Stomach (tissue), 9 donors: ENCODE measurements around the gene EDEM3. TPM values are rescaled to one million over a fixed set of nuclear protein-coding genes. Genes with fewer than 3 reads are reported as not detected.

Experiments used
- DNase-seq, 2 donors: peaks; one replicate each; pipeline versions ENCODE4 v3.0.0 to v3.0.0-alpha.2; 2013 to 2019
- H3K27ac ChIP-seq, 5 donors: fragments of 200-600 bp in 4 of 5; sonication (generic) in 4 of 5; one replicate each; pipeline ENCODE4 v1.5.1; 2013 to 2019; ENCODE audit warnings: mild to moderate bottlenecking in 1 of 5, moderate library complexity in 1 of 5
- H3K27me3 ChIP-seq, 3 donors: fragments of 200-600 bp; sonication (generic); one replicate each; pipeline ENCODE4 v1.5.1; 2017 to 2019; ENCODE audit warnings: mixed run types in 1 of 3
- H3K36me3 ChIP-seq, 4 donors: fragments of 200-600 bp; sonication (generic); 1 replicate in 3 of 4; 2 replicates in 1 of 4; pipeline ENCODE4 v1.5.1; 2016 to 2019
- H3K4me1 ChIP-seq, 4 donors: fragments of 200-600 bp; sonication (generic); one replicate each; pipeline ENCODE4 v1.5.1; 2016 to 2019
- H3K4me3 ChIP-seq, 4 donors: fragments of 200-600 bp; sonication (generic) in 3 of 4; one replicate each; pipeline ENCODE4 v1.5.1; 2016 to 2019; ENCODE audit warnings: mild to moderate bottlenecking in 1 of 4
- H3K9me3 ChIP-seq, 4 donors: fragments of 200-600 bp; sonication (generic); one replicate each; pipeline ENCODE4 v1.5.1; 2016 to 2019
- CTCF ChIP-seq, 7 experiments: fragments of 450-650 bp in 4 of 7; fragments of 200-600 bp in 3 of 7; sonication (generic) in 3 of 7; IDR thresholded peaks; one replicate each; pipeline ENCODE4 v1.5.1; 2016 to 2019; ENCODE audit warnings: antibody characterized with exemption in 7 of 7, control low read depth in 2 of 7, mild to moderate bottlenecking in 1 of 7
- EP300 ChIP-seq: sonication (generic); formaldehyde crosslinking; IDR thresholded peaks from one replicate; pipeline ENCODE4 v1.6.1; 2017; ENCODE audit warnings: antibody characterized with exemption
- POLR2A ChIP-seq, 4 donors: fragments of 450-650 bp; IDR thresholded peaks; one replicate each; pipeline ENCODE4 v1.6.1; 2016; ENCODE audit warnings: antibody characterized with exemption in 4 of 4, control low read depth in 2 of 4, mild to moderate bottlenecking in 1 of 4, moderate library complexity in 1 of 4
- POLR2AphosphoS5 ChIP-seq, 3 donors: sonication (generic); formaldehyde crosslinking; IDR thresholded peaks; one replicate each; pipeline ENCODE4 v1.6.1; 2016; ENCODE audit warnings: antibody characterized with exemption in 3 of 3
- WGBS, 5 donors: extraction: QIAGEN DNeasy Blood & Tissue Kit in 3 of 5; methylation state at CpG; one replicate each; pipeline versions ENCODE4 v1.1.5 to v1.1.7; 2013 to 2018; 5-methylcytosine and 5-hydroxymethylcytosine counted together
- intact Hi-C: fragments of 100-400 bp; cut with DNase I; formaldehyde crosslinking; loops from one replicate; pipeline ENCODE4 v1.15.1; 2023; ENCODE audit warnings: low total_unique reads
- polyA plus RNA-seq, 3 donors: library from polyadenylated mRNA; stranded (reverse); fragments of 200-250 nt; gene quantifications; one replicate each; pipeline ENCODE4 v1.2.3, GENCODE V29; 2013
- total RNA-seq, 5 donors: library from RNA; depleted of rRNA; stranded (reverse); fragments of >200 nt; gene quantifications; one replicate each; pipeline versions ENCODE4 v1.1.0 to v1.2.3, GENCODE V29; 2014 to 2016
- donor health status: healthy with polysubstance abuse.
- donor health status: Bipolar disorder and iron deficiency.
- donor health status: healthy.

The EDEM3 gene
- total and polyA plus RNA-seq, 8 donors, result 8.1 to 144 (median 24.9) TPM

- H3K27ac ChIP-seq, result peak overlapping the region in 1 of 5 donors; percentile 17
- H3K9me3 ChIP-seq, result no peaks in the 10 kb centered on the region
- intact Hi-C loops, result no loop called here
- H3K27me3 ChIP-seq, result peaks cover 0 to 8% (median 0%) of the 10 kb centered on the region in 3 donors
- H3K4me3 ChIP-seq, result no peak overlapping the region
- no peak for TF ChIP-seq CTCF (IDR thresholded peaks at IDR 0.05)
- peaks cover 0 to 12% (median 11%) of the 10 kb centered on the region in 4 donors for H3K4me1 ChIP-seq
- no peaks in the 10 kb centered on the region for H3K36me3 ChIP-seq
- 86 to 100% (median 93%) methylated on average over 2 of the region's 2 CpGs for WGBS, 5 donors
- no peak for DNase-seq
These were observed 94.0 kb downstream of the EDEM3 start for GRCh38 chr1:184660462-184661191.

GRCh38 chr1:184658055-184658454 lies 96.6 kb downstream of the EDEM3 start:
- TF ChIP-seq POLR2AphosphoS5 (IDR thresholded peaks at IDR 0.05), result no peak
- no peak for TF ChIP-seq POLR2A (IDR thresholded peaks at IDR 0.05)
- no peak for TF ChIP-seq EP300
- no peak for TF ChIP-seq CTCF (IDR thresholded peaks at IDR 0.05)
- DNase-seq, result no peak
- H3K27ac ChIP-seq, result no peak overlapping the region
- intact Hi-C loops, result no loop called here
- no peaks in the 10 kb centered on the region for H3K4me1 ChIP-seq
- no peak overlapping the region for H3K4me3 ChIP-seq
- 92 to 96% (median 94%) methylated on average over 2 of the region's 2 CpGs for WGBS, 5 donors
- no peaks in the 10 kb centered on the region for H3K27me3 ChIP-seq
- no peaks in the 10 kb centered on the region for H3K36me3 ChIP-seq
- no peaks in the 10 kb centered on the region for H3K9me3 ChIP-seq

- WGBS, 5 donors, result 87 to 94% (median 91%) methylated on average over 2 of the region's 2 CpGs
- H3K4me1 ChIP-seq, result no peaks in the 10 kb centered on the region
- no peak for DNase-seq
- H3K4me3 ChIP-seq, result no peak overlapping the region
- peaks cover 0 to 8% (median 0%) of the 10 kb centered on the region in 4 donors for H3K9me3 ChIP-seq
- H3K27ac ChIP-seq, result peak overlapping the region in 1 of 5 donors; percentile 1
- H3K36me3 ChIP-seq, result no peaks in the 10 kb centered on the region
- no peaks in the 10 kb centered on the region for H3K27me3 ChIP-seq
- intact Hi-C loops, result no loop called here
- no peak for TF ChIP-seq CTCF (IDR thresholded peaks at IDR 0.05)
- no peak for TF ChIP-seq EP300
- TF ChIP-seq POLR2AphosphoS5 (IDR thresholded peaks at IDR 0.05), result no peak
- no peak for TF ChIP-seq POLR2A (IDR thresholded peaks at IDR 0.05)
These were observed 98.4 kb downstream of the EDEM3 start for GRCh38 chr1:184656221-184656620.

- Histone ChIP-seq H3K4me1 (no peaks in the 10 kb centered on the region), H3K36me3 (no peaks in the 10 kb centered on the region), H3K4me3 (no peak overlapping the region), H3K27ac (no peak overlapping the region), H3K9me3 (peaks cover 0 to 8% (median 0%) of the 10 kb centered on the region in 4 donors), H3K27me3 (no peaks in the 10 kb centered on the region)
- DNase-seq, result no peak
- intact Hi-C loops, result no loop called here
- TF ChIP-seq EP300 (no peak), CTCF (IDR thresholded peaks at IDR 0.05) (no peak), POLR2A (IDR thresholded peaks at IDR 0.05) (no peak), POLR2AphosphoS5 (IDR thresholded peaks at IDR 0.05) (no peak)
These were observed 99.5 kb downstream of the EDEM3 start for GRCh38 chr1:184655185-184655584.
